Adipocyte (in vitro differentiated cells): ENCODE results near the gene ANO9.

ENCODE experiments used
- DNase-seq: peaks from one replicate; pipeline ENCODE4 v3.0.0-alpha.2; 2015; ENCODE audit warnings: low read depth
- H3K27me3 ChIP-seq: replicated peaks from 2 replicates; pipeline ENCODE4 v1.7.0; 2013; ENCODE audit warnings: mild to moderate bottlenecking, low read length, moderate library complexity; ENCODE audit not compliant: control insufficient read depth, insufficient read depth
- H3K36me3 ChIP-seq: 2 replicates; pipeline ENCODE4 v1.7.0; 2013; ENCODE audit warnings: low read length, mild to moderate bottlenecking, moderate library complexity; ENCODE audit not compliant: control insufficient read depth, insufficient read depth, severe bottlenecking
- H3K4me1 ChIP-seq: 2 replicates; pipeline ENCODE4 v1.7.0; 2013; ENCODE audit warnings: mild to moderate bottlenecking, low read length, moderate library complexity; ENCODE audit not compliant: control insufficient read depth, insufficient read depth
- H3K4me3 ChIP-seq: 2 replicates; pipeline ENCODE4 v1.7.0; 2013; ENCODE audit warnings: mild to moderate bottlenecking, low read length, moderate library complexity
- H3K9ac ChIP-seq: 2 replicates; pipeline ENCODE4 v1.7.0; 2013; ENCODE audit warnings: mild to moderate bottlenecking, low read length, moderate library complexity
- H3K9me3 ChIP-seq: 2 replicates; pipeline ENCODE4 v1.7.0; 2013; ENCODE audit warnings: mild to moderate bottlenecking, low read length, moderate library complexity; ENCODE audit not compliant: control insufficient read depth

ANO9 gene

DNA sequence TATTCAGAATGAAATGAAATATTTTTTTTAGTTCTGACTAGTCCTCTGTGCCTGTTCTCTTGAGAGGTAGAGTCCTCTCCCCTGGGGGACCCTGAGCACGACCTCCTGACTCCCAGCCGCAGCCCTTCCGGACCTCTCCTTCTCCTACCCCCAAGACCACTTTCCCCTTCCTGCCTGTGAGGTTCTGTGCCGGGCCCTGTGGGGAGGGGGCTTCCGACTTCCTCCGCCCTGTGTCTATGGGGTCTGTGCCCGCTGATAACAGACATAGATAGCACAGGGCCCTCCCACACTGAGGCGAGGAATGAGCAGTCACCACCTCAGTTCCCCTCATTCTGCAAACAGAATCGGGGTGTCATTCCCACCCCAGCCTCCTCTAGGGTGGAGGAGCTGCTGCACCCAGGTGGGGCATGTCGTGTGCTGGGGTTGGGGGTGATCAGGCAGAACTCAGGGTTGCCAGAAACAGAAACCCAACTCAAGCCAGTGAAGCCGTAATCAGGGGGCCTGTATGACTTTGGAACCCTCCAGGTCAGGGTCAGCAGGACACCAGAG lies 59.7 kb downstream of the ANO9 start:
- no peaks in the 10 kb centered on the region for H3K4me1 ChIP-seq
- peaks cover 28% of the 10 kb centered on the region for H3K27me3 ChIP-seq
- H3K4me3 ChIP-seq, result no peak overlapping the region
- H3K9ac ChIP-seq, result no peak overlapping the region
- H3K9me3 ChIP-seq, result no peaks in the 10 kb centered on the region
- no peaks in the 10 kb centered on the region for H3K36me3 ChIP-seq
- no peak for DNase-seq

DNA sequence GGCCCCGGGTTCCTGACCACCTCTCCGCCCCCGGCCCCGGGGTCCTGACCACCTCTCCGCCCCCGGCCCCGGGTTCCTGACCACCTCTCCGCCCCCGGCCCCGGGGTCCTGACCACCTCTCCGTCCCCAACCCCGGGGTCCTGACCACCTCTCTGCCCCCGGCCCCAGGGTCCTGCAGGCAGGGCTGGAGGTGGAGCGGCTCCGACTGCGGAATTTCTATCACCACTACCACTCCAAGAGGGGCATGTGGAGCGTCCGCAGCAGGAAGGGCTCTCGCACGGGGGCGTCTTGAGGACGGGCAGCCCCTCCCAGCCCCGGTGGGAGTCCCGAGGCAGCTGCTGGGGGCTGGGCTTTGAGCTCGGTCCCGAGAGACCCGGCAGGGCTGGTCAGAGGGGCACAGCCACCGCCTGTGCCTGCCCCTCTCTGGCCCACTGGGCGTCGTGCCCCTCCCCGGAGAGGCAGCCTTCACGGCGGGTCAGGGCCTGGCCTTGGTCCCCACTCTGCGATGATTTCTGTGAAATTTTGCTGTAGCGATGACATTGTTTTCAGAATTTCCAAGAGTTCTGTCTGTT lies 60.2 kb downstream of the ANO9 start:
- H3K27me3 ChIP-seq, result peaks cover 28% of the 10 kb centered on the region
- H3K9ac ChIP-seq, result no peak overlapping the region
- no peak for DNase-seq
- H3K9me3 ChIP-seq, result no peaks in the 10 kb centered on the region
- H3K36me3 ChIP-seq, result no peaks in the 10 kb centered on the region
- H3K4me1 ChIP-seq, result no peaks in the 10 kb centered on the region
- no peak overlapping the region for H3K4me3 ChIP-seq

DNA sequence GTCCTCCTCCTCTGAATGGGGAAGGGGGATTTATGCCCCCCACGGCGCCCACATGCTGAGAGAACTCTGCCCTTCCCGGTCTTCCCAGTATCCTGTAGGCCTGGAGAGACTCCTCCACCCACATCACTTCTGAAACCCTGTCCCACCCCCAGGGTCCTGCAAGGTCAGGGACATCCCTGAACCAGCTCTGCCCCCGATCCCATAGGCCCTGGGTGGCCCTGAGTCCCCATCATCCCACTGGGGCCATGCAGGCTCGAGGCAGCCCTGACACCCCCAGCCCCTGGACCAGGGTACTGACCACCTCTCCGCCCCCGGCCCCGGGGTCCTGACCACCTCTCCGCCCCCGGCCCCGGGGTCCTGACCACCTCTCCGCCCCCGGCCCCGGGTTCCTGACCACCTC lies 60.8 kb downstream of the ANO9 start:
- Histone ChIP-seq H3K36me3 (no peaks in the 10 kb centered on the region), H3K4me3 (no peak overlapping the region), H3K9me3 (no peaks in the 10 kb centered on the region), H3K4me1 (no peaks in the 10 kb centered on the region), H3K27me3 (peaks cover 28% of the 10 kb centered on the region), H3K9ac (no peak overlapping the region)
- no peak for DNase-seq

DNA sequence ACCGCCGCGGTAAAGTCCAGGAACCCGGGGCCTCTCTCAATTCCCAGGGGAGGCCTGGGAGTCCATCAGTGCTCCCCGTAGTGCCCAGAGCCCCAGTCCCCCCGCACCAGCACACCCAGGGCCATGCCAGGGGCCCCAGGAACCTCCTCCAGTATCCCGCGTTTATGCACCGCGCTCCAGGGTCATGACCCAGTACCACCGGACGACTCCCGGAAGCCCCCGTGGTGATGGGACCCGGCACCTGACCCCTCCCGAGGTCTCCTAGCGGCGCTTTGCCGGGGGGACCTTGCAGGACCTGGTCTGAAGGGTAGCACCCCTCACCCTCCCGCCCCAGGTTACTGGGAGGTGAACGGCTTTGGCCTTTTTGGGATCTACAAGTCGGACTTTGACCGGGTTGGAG lies 61.3 kb downstream of the ANO9 start:
- Histone ChIP-seq H3K27me3 (peaks cover 28% of the 10 kb centered on the region), H3K9me3 (no peaks in the 10 kb centered on the region), H3K36me3 (no peaks in the 10 kb centered on the region), H3K4me3 (no peak overlapping the region), H3K9ac (no peak overlapping the region), H3K4me1 (no peaks in the 10 kb centered on the region)
- DNase-seq, result no peak

DNA sequence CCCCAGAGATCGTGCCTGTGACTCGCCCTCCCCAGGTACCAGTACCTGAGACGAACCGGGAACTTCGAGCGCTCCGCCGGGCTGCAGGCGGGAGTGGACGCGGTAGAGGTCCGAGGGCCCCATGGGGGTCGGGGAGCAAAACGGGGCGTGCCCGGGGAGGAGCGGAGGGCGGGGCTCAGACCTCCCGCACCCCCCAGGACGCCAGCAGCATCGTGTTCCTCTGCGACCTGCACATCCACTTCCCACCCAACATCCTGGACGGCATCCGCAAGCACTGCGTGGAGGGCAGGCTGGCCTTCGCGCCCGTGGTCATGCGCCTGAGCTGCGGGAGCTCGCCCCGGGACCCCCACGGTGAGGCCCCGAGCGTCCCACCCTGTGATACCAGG lies 61.7 kb downstream of the ANO9 start:
- DNase-seq, result no peak
- H3K4me3 ChIP-seq, result no peak overlapping the region
- no peak overlapping the region for H3K9ac ChIP-seq
- no peaks in the 10 kb centered on the region for H3K9me3 ChIP-seq
- H3K4me1 ChIP-seq, result no peaks in the 10 kb centered on the region
- peaks cover 28% of the 10 kb centered on the region for H3K27me3 ChIP-seq
- no peaks in the 10 kb centered on the region for H3K36me3 ChIP-seq

DNA sequence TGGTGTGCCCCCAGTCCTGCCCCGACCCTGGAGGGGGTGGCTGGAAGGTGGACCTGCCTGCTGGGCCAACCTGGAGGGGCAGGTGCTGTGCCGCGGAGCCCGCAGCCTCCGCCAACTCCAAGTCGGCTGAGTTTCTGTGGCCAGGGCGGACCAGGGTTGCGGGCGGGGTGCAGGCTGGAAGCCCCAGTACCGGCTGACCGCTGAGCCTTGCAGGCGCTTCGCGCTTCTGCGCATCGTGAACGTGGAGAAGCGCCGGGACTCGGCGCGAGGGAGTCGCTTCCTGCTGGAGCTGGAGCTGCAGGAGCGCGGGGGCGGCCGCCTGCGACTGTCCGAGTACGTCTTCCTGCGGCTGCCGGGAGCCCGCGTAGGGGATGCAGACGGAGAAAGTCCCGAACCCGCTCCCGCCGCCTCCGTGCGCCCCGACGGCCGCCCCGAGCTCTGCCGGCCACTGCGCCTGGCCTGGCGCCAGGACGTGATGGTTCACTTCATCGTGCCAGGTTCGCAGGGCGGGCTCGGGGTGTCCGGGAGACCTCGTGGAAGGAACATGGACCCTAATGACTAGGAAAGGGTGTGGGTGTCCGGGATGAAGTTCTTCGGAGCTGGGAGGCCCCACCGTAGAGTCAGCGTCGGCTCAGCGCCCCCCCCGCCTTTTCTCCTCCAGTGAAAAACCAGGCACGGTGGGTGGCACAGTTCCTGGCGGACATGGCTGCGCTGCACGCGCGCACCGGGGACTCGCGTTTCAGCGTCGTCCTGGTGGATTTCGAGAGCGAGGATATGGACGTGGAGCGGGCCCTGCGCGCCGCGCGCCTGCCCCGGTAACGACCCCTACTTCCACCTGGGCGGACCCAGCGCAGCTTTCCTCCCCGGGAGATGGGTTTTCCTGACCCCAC lies 62.4 kb downstream of the ANO9 start:
- H3K4me1 ChIP-seq, result no peaks in the 10 kb centered on the region
- H3K9ac ChIP-seq, result no peak overlapping the region
- DNase-seq, result no peak
- no peaks in the 10 kb centered on the region for H3K9me3 ChIP-seq
- H3K4me3 ChIP-seq, result no peak overlapping the region
- H3K27me3 ChIP-seq, result peaks cover 28% of the 10 kb centered on the region
- H3K36me3 ChIP-seq, result no peaks in the 10 kb centered on the region

DNA sequence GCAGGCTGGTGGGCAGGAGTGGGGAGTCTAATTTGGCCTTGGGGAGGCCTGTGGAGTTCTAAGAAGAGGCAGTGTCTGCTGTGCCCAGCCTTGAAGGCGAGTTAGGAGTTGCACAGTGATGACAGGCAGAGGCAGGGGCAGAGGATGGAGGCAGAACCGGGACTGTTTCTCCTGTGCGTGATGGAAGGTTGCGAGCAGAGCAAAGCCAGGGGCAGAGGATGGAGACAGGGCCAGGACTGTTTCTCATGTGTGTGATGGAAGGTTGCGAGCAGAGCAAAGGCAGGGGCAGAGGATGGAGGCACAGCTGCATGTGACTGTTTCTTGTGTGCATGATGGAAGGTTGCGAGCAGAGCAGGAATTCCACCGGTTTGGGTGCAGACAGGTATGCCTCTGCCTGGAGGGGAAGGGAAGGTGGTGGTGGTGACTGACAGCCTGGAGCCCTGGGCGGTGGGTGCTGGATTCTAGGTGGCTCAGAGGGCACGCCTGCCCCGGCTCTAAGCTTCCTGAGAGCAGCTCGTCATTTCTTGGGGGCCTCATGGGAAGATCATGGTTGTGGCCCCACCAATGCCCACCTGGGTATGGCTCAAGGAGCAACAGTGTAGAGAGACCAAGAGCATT lies 63.8 kb downstream of the ANO9 start:
- Histone ChIP-seq H3K4me1 (no peaks in the 10 kb centered on the region), H3K36me3 (no peaks in the 10 kb centered on the region), H3K27me3 (peaks cover 20% of the 10 kb centered on the region), H3K9ac (no peak overlapping the region), H3K4me3 (no peak overlapping the region), H3K9me3 (no peaks in the 10 kb centered on the region)
- no peak for DNase-seq

DNA sequence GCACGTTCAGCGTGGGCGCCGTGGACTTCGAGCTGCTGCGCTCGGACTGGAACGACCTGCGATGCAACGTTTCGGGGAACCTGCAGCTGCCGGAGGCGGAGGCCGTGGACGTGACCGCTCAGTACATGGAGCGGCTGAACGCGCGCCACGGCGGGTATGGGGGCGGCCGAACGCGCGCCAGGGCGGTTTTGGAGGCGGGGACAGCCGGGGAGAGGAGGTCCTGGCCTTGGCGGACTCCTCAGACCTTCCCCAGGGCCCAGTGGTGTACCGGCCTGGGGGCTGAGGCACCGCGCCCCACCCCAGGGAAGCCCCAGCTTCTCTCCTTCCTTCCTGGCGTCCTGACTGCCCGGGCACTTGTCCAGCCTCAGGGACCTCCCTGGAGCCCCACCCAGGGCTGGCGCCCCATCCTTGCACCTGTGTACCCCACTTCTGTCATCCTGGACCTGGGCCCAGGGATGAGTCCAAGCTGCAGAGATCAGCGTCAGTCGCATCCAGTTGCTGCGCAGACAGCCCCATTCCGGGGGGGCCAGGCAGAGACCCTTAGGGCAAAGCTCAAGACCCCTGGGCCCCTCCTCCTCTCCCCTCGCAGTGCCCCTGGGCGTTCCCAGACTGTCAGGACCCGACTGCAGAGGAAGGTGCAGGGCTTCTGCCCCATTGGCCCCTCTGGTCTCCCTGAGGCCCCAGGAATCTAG lies 64.5 kb downstream of the ANO9 start:
- Histone ChIP-seq H3K4me3 (no peak overlapping the region), H3K4me1 (no peaks in the 10 kb centered on the region), H3K27me3 (peaks cover 20% of the 10 kb centered on the region), H3K9me3 (no peaks in the 10 kb centered on the region), H3K36me3 (no peaks in the 10 kb centered on the region), H3K9ac (no peak overlapping the region)
- no peak for DNase-seq

DNA sequence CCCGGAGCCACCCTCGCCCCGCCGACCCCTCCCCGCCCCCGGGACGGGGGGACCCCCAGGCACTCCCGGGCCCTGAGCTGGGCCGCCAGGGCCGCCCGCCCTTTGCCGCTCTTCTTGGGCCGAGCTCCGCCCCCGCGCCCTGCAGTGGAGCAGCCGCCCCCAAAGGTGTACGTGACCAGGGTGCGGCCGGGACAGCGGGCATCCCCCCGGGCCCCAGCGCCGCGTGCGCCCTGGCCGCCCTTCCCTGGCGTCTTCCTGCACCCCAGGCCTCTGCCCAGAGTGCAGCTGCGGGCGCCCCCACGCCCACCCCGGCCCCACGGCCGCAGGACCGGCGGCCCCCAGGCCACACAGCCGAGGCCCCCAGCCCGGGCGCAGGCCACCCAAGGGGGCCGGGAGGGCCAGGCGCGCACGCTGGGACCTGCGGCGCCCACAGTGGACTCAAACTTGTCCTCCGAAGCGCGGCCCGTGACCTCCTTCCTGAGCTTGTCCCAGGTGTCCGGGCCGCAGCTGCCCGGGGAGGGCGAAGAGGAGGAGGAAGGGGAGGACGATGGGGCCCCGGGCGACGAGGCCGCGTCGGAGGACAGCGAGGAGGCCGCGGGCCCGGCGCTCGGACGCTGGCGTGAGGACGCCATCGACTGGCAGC lies 65.2 kb downstream of the ANO9 start:
- no peak overlapping the region for H3K9ac ChIP-seq
- no peaks in the 10 kb centered on the region for H3K36me3 ChIP-seq
- H3K4me1 ChIP-seq, result no peaks in the 10 kb centered on the region
- H3K27me3 ChIP-seq, result peaks cover 21% of the 10 kb centered on the region
- DNase-seq, result no peak
- no peak overlapping the region for H3K4me3 ChIP-seq
- H3K9me3 ChIP-seq, result no peaks in the 10 kb centered on the region

DNA sequence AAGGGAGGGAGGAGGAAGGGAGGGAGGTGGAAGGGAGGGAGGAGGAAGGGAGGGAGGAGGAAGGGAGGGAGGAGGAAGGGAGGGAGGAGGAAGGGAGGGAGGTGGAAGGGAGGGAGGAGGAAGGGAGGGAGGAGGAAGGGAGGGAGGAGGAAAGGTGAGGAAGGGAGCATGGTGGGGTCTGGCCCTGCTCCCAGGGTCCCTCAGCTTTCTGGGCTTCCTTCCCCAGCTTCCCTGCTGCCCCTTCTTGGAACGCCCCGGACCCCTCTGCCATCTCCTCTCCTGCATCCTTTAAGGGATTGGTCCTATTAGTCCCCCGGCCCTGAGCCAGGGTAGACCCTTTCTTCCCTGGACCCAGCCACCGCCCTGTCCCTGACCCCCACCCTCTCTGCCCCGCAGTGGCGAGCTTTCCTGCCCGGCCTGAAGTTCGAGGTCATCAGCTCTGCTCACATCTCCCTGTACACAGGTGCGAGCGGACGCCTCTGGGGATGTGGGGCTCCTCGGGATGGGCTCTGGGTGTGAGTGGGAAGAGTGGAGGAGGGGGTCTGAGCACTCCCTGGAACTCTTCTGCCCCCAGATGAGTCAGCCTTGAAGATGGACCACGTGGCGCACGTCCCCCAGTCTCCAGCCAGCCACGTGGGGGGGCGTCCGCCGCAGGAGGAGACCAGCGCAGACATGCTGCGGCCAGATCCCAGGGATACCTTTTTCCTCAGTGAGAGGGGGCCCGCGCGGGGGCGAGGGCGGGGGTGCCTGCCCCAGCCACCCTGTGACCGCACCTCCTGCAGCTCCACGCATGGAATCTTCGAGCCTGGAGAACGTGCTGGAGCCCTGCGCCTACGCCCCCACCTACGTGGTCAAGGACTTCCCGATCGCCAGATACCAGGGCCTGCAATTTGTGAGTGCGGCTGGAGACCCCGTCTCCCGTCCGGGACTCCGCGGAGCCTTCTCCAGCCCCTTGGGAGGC lies 66.5 kb downstream of the ANO9 start:
- Histone ChIP-seq H3K27me3 (peaks cover 25% of the 10 kb centered on the region), H3K9me3 (no peaks in the 10 kb centered on the region), H3K4me1 (no peaks in the 10 kb centered on the region), H3K9ac (no peak overlapping the region), H3K4me3 (no peak overlapping the region), H3K36me3 (no peaks in the 10 kb centered on the region)
- no peak for DNase-seq
